LNCAP (cell line): Measurements from ENCODE around the gene PPM1E.

Experiments used
- CTCF ChIP-seq: fragments of 450-650 bp; IDR thresholded peaks from 2 replicates; pipeline ENCODE4 v1.5.1; 2017; ENCODE audit warnings: mild to moderate bottlenecking

Gene PPM1E

GRCh38 chr17:59026176-59026939 lies 270.7 kb downstream of the PPM1E start:
- TF ChIP-seq CTCF: no peak

GRCh38 chr17:59027750-59028149 lies 272.1 kb downstream of the PPM1E start:
- TF ChIP-seq CTCF: no peak

GRCh38 chr17:59028328-59028727 lies 272.7 kb downstream of the PPM1E start:
- TF ChIP-seq CTCF: no peak

- TF ChIP-seq CTCF: no peak
Measured at GRCh38 chr17:59030811-59031210, 275.2 kb downstream of the PPM1E start.
